Measurements from ENCODE around the gene BBX. TPM values are rescaled to one million over a fixed set of nuclear protein-coding genes. Genes with fewer than 3 reads are reported as not detected.
"Not testable (repeated sequence)": the region's sequence is repeated elsewhere in the genome, so short reads cannot be mapped to it uniquely, and the experiment has no call there.

BBX gene
- total RNA-seq, 1 donor from 2014 or later = 45.1 TPM

DNA sequence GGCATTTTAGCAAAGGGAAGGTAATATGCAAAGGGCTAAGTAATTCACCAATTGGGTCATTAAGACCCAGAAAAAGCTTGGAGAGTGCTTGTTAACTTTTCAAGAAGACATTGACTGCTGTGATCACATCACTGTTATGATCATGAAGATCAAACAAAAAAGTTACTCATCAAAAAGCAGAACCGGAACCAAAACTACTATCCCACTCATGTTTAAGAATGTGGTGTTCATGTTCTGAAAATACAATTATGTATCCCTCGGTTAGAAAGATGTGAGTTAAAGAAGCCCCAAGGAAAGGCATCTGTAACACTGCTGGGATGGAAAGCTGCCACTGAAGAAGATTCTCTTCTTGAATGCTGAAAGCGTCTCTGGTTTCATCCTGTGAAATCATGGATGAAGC, 32.6 kb downstream of the BBX start:
- no peak overlapping the region for H3K4me3 Mint-ChIP-seq
- no peak overlapping the region for H3K27ac Mint-ChIP-seq
- peaks cover 2% of the 10 kb centered on the region for H3K36me3 Mint-ChIP-seq (ENCODE audit: low read depth)
- H3K4me1 Mint-ChIP-seq (ENCODE audit: low read depth) = peaks cover 5% of the 10 kb centered on the region
- H3K27me3 Mint-ChIP-seq (ENCODE audit: insufficient read depth) = no peaks in the 10 kb centered on the region
- no peak for DNase-seq (ENCODE audit: low spot score)
- no peaks in the 10 kb centered on the region for H3K9me3 Mint-ChIP-seq
- intact Hi-C loops (cut with micrococcal nuclease) = no loop called here

DNA sequence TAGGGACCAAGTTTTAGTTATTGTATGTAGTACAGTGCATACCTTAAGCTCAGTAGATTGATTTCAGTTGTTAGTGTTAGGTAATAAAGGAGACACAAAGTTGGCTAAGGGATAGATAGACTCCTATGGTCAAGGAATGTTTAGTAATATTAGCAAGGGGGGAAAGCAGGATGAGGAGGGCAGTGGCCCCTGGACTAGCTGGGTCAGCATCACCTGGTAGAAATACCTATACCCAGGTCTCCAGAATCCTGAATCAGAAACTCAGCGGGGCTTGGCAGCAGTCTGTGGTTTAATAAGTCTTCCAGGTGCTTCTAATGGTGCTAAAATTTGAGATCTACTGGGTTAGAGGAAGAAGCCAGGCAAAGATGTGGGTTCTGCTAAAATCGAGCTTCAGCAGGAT, 35.0 kb downstream of the BBX start:
- Mint-ChIP-seq H3K4me3 (no peak overlapping the region), H3K36me3 (ENCODE audit: low read depth) (peaks cover 2% of the 10 kb centered on the region), H3K9me3 (no peaks in the 10 kb centered on the region), H3K4me1 (ENCODE audit: low read depth) (peaks cover 8% of the 10 kb centered on the region), H3K27ac (no peak overlapping the region), H3K27me3 (ENCODE audit: insufficient read depth) (no peaks in the 10 kb centered on the region)
- no peak for DNase-seq (ENCODE audit: low spot score)
- intact Hi-C loops (cut with micrococcal nuclease) = no loop called here

DNA sequence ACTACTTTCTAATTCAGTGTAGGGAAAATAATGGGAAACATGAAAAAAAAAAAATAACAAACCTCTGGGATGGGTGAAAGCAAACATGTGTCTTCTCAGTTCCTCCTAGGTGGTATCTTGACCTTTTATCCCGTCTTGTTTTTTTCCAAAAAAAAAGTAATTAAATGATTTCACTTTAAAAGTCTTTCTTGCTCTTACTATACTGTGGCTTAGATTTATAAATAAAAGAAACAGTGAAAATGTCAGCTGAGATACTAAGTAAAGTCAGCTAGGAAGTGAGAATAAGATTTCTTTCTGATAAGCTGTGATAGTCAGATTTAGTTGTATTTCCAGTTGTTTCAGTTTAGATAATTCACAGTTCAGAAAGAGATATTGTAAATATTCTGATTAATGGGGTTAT, 37.4 kb downstream of the BBX start:
- H3K27ac Mint-ChIP-seq = no peak overlapping the region
- peaks cover 8% of the 10 kb centered on the region for H3K4me1 Mint-ChIP-seq (ENCODE audit: low read depth)

DNA sequence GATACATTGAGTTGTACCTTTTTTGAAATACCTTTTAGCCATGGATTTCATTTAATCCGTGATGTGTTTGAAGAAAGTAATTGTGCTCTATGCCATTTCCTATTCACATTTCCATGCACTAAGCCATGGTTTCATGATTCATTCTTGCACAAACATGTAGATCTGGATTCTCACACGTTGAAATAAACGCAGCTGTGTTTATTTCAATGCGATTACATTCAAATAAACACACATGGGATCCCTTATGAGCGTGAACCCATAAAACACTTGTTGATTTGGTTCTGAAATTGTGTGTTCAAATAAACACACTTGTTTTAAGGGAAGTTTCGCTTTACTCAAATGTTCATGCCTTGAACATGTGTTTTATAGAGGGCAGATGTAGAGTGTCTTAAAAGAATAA, 39.2 kb downstream of the BBX start:
- Mint-ChIP-seq H3K36me3 (ENCODE audit: low read depth) (peaks cover 2% of the 10 kb centered on the region), H3K27ac (no peak overlapping the region), H3K4me3 (no peak overlapping the region), H3K4me1 (ENCODE audit: low read depth) (peaks cover 8% of the 10 kb centered on the region), H3K9me3 (no peaks in the 10 kb centered on the region), H3K27me3 (ENCODE audit: insufficient read depth) (no peaks in the 10 kb centered on the region)
- no peak for DNase-seq (ENCODE audit: low spot score)
- intact Hi-C loops (cut with micrococcal nuclease) = no loop called here

More for the DNA sequence above, 37.4 kb downstream of the BBX start:
- Mint-ChIP-seq H3K4me3 (no peak overlapping the region), H3K9me3 (no peaks in the 10 kb centered on the region), H3K36me3 (ENCODE audit: low read depth) (peaks cover 2% of the 10 kb centered on the region), H3K27me3 (ENCODE audit: insufficient read depth) (no peaks in the 10 kb centered on the region)
- intact Hi-C loops (cut with micrococcal nuclease) = no loop called here
- DNase-seq (ENCODE audit: low spot score) = no peak

DNA sequence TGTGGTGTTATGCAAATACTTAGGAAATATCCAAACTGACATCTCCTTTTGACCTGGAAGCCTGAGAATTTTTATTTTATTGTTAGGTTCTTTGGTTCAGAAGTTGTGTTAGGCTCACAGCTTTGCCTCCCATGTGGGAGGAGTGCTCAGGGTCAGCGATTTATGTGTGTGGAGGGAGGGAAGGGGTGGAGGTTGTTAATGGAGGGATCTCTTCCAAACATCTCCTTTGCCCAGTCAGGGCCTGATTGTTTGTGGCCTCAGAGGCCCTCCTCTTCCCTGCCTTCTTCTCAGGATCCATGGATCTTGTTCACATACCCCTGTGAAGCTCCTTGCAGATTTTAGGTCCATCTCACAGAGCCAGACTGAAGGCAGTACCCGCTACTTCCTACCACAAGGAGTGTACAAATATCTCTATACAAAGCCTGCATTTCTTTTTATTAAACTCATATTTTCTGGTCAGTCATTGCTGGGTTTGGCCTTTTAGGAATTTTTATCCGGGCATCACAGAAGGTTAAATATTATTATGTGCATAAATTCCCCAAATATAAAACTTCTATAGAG, 40.3 kb downstream of the BBX start:
- peaks cover 2% of the 10 kb centered on the region for H3K36me3 Mint-ChIP-seq (ENCODE audit: low read depth)
- no peak overlapping the region for H3K4me3 Mint-ChIP-seq
- H3K27me3 Mint-ChIP-seq (ENCODE audit: insufficient read depth) = peaks cover 2% of the 10 kb centered on the region
- H3K9me3 Mint-ChIP-seq = no peaks in the 10 kb centered on the region
- peaks cover 8% of the 10 kb centered on the region for H3K4me1 Mint-ChIP-seq (ENCODE audit: low read depth)
- DNase-seq (ENCODE audit: low spot score) = no peak
- H3K27ac Mint-ChIP-seq = no peak overlapping the region
- intact Hi-C loops (cut with micrococcal nuclease) = no loop called here

DNA sequence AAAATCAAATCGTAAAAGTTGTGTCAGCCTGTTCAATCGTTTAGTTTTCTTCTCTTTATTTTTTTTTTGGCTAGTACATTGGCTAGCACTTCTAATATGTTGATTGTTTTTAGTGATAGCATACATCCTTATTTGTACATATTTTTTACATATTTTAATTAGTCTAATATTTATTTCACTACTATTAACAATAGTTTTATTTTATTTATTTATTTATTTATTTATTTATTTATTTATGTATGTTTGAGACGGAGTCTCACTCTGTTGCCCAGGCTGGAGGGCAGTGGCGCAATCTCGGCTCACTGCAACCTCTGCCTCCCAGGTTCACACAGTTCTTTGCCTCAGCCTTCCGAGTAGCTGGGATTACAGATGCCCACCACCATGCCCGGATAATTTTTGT, 42.5 kb downstream of the BBX start:
- DNase-seq (ENCODE audit: low spot score); H3K27me3 Mint-ChIP-seq (ENCODE audit: insufficient read depth); intact Hi-C loops (cut with micrococcal nuclease); H3K4me1 Mint-ChIP-seq (ENCODE audit: low read depth); H3K4me3 Mint-ChIP-seq; H3K36me3 Mint-ChIP-seq (ENCODE audit: low read depth); H3K9me3 Mint-ChIP-seq; H3K27ac Mint-ChIP-seq: not testable (repeated sequence)

DNA sequence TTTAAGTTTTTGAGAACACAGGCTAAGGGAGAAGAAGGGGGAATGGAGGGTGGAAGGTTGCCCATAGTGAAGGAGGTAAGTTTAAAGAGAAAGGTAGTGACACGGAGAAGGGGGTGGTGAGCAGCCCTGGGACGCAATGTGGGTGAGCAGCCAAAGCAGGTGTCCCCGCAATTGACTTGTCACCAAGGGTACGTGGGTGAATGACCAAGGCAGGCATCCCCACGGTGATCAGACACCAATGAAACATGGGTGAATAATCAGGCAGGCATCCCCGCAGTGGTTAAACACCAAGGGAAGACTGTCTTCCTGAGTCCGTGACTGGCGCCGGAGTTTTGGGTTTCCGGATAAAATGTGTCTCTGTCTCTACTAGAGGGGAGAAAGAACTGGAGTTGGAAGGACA, 48.3 kb downstream of the BBX start:
- intact Hi-C loops (cut with micrococcal nuclease) = loop anchor here (5.0 kb wide), 1 partner anchor 106 kb away; no protein-coding TSS in a partner anchor
- not testable (repeated sequence) for H3K27me3 Mint-ChIP-seq (ENCODE audit: insufficient read depth); H3K36me3 Mint-ChIP-seq (ENCODE audit: low read depth); H3K4me3 Mint-ChIP-seq; H3K27ac Mint-ChIP-seq; DNase-seq (ENCODE audit: low spot score); H3K4me1 Mint-ChIP-seq (ENCODE audit: low read depth); H3K9me3 Mint-ChIP-seq

DNA sequence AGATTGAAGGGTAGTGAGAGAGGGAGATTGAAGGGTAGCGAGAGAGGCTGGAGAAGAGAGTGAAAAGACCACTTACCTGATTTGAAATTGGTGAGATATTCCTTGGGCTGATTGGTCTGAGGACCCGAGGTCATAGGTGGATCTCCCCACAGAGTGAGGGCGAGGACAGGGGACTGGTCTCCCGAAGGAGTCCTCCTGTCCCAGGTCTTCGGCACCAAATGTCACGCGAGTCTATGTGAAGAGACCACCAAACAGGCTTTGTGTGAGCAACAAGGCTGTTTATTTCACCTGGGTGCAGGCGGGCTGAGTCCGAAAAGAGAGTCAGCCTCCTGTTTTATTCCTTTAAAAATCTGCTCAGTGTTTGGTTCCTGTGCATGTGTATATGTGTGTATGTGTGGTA, 48.7 kb downstream of the BBX start:
- not testable (repeated sequence) for H3K9me3 Mint-ChIP-seq; H3K27me3 Mint-ChIP-seq (ENCODE audit: insufficient read depth); H3K36me3 Mint-ChIP-seq (ENCODE audit: low read depth); H3K4me1 Mint-ChIP-seq (ENCODE audit: low read depth); H3K4me3 Mint-ChIP-seq; H3K27ac Mint-ChIP-seq; DNase-seq (ENCODE audit: low spot score)
- intact Hi-C loops (cut with micrococcal nuclease) = loop anchor here (5.0 kb wide), 1 partner anchor 106 kb away; no protein-coding TSS in a partner anchor

DNA sequence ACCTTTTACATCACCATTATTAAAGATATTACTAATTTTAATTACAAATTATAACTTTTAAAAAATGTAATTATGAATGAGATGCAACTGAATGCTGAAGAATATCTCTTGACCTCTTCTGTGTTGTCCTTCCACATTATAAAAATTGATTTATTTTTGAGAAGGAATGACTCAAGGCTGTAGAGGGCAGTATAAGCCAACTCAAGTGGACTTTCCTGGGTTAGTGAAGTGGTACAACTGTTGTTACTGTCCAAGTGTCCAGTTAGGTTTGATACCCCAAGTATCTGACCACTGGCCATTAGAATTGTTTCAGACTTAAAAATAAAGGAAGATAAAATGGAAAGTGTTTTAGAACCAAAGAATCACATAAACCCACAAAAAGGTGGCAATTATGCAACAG, 51.9 kb downstream of the BBX start:
- Mint-ChIP-seq H3K27ac (no peak overlapping the region), H3K36me3 (ENCODE audit: low read depth) (no peaks in the 10 kb centered on the region), H3K4me1 (ENCODE audit: low read depth) (peaks cover 23% of the 10 kb centered on the region), H3K9me3 (no peaks in the 10 kb centered on the region), H3K27me3 (ENCODE audit: insufficient read depth) (no peaks in the 10 kb centered on the region), H3K4me3 (no peak overlapping the region)
- intact Hi-C loops (cut with micrococcal nuclease) = loop anchor here (1.0 to 5.0 kb wide), 4 partner anchors 86 to 352 kb away; no protein-coding TSS in a partner anchor
- DNase-seq (ENCODE audit: low spot score) = no peak

DNA sequence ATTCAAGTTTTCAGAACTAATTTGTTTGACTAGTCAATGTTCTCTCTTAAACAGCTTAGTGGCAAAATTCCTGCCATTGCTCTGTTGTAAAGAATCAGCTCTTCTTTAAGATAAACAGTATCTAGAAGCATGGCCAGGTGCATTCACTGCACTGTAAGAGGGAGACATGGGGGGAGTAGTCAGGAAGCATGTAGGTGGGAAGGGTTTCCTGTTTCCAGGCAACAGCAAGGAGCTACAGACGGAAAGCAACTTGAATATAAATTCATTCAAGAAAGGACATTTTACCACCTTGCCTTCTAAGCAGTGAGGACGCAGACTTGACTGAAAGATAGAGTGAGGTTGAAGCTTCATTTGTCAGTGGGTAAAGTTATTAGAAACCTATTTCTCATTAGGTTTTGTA, 55.3 kb downstream of the BBX start:
- Mint-ChIP-seq H3K9me3 (no peaks in the 10 kb centered on the region), H3K27me3 (ENCODE audit: insufficient read depth) (no peaks in the 10 kb centered on the region), H3K4me1 (ENCODE audit: low read depth) (peaks cover 23% of the 10 kb centered on the region), H3K27ac (no peak overlapping the region), H3K36me3 (ENCODE audit: low read depth) (no peaks in the 10 kb centered on the region), H3K4me3 (no peak overlapping the region)
- intact Hi-C loops (cut with micrococcal nuclease) = no loop called here
- DNase-seq (ENCODE audit: low spot score) = no peak

DNA sequence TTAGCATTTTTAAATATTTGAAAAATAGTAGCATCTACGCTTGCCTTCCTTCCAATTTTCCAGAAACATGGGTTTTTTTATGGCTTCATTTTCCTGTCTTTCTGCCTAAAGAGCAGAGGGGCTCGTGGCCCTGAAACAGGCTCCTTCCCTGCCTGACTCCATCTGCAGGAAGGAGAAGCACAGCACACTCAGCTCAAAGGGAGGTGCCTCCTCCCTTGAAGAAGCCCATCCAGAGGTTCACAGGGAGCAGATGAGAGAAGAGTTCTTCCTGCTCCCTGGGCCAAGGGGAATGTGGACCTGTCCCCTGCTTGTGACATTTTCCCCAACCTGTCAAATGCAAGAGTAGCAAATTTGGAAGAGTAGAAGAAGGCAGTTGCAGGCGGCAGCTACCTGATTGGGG, 55.8 kb downstream of the BBX start:
- intact Hi-C loops (cut with micrococcal nuclease) = no loop called here
- Mint-ChIP-seq H3K27me3 (ENCODE audit: insufficient read depth) (no peaks in the 10 kb centered on the region), H3K36me3 (ENCODE audit: low read depth) (no peaks in the 10 kb centered on the region), H3K4me3 (no peak overlapping the region), H3K4me1 (ENCODE audit: low read depth) (peaks cover 23% of the 10 kb centered on the region), H3K9me3 (no peaks in the 10 kb centered on the region), H3K27ac (no peak overlapping the region)
- DNase-seq (ENCODE audit: low spot score) = no peak

DNA sequence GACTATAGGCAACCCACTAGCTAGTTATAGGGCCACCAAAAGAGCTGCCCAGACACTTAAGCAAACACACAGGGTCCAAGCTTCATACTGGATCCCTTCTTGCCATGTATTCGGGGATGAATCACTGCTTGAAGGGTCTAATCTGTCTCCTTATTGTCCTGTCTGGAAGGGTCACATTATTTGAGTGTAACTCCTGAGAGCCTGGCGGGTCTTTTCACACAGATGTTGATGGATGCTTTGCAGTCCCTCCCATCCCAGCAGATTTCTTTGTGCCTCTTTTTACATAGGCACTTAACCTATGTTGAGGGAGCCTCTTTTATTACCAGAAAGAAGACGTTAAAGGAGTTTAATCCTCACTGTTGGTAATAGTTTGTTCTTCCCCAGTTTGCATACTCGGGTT, 56.6 kb downstream of the BBX start:
- no peak for DNase-seq (ENCODE audit: low spot score)
- H3K27me3 Mint-ChIP-seq (ENCODE audit: insufficient read depth) = no peaks in the 10 kb centered on the region
- H3K4me1 Mint-ChIP-seq (ENCODE audit: low read depth) = peaks cover 23% of the 10 kb centered on the region
- no peak overlapping the region for H3K4me3 Mint-ChIP-seq
- no peaks in the 10 kb centered on the region for H3K9me3 Mint-ChIP-seq
- intact Hi-C loops (cut with micrococcal nuclease) = no loop called here
- H3K27ac Mint-ChIP-seq = no peak overlapping the region
- H3K36me3 Mint-ChIP-seq (ENCODE audit: low read depth) = no peaks in the 10 kb centered on the region

DNA sequence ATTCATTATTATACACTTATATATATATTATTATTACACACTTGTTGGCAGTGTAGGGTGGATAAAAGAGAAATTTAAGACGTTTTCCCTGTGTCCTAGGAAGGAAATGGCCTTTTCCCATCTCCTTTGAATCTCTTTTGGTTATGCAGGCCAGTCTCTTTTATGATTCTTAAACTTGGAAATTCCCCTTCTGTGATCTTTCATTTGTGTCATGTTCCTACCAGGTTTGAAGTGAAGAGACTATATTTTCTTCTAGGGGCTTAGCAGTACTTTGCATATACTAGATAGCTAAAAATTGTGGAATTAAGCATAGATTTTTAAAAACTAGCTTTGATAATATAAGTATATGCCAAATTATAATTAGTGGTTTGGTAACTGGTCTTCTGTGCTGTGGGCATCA, 58.5 kb downstream of the BBX start:
- Mint-ChIP-seq H3K4me3 (no peak overlapping the region), H3K9me3 (no peaks in the 10 kb centered on the region), H3K27me3 (ENCODE audit: insufficient read depth) (no peaks in the 10 kb centered on the region), H3K4me1 (ENCODE audit: low read depth) (peaks cover 23% of the 10 kb centered on the region), H3K36me3 (ENCODE audit: low read depth) (no peaks in the 10 kb centered on the region), H3K27ac (no peak overlapping the region)
- intact Hi-C loops (cut with micrococcal nuclease) = no loop called here
- DNase-seq (ENCODE audit: low spot score) = no peak

DNA sequence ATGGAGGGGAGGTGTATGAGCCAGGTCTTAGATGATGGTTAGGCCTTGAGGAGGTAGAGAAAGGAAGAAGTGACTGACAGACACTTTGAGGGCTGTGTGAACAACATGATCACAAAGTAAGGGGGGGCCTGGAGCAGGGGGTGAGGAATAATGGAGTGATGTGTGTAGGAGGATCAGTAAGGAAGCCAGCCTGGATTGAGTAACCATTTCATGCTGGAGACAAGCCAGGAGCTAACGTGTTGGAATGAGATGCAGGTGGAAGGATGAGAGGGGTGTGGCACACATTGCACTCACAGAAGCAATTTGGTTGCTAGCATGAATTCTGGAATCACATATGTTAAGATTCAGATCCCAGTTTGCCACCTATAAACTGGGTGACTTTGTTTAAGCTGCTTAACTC, 65.5 kb downstream of the BBX start:
- H3K36me3 Mint-ChIP-seq (ENCODE audit: low read depth) = peaks cover 3% of the 10 kb centered on the region
- no peaks in the 10 kb centered on the region for H3K9me3 Mint-ChIP-seq
- DNase-seq (ENCODE audit: low spot score) = no peak
- intact Hi-C loops (cut with micrococcal nuclease) = no loop called here
- no peak overlapping the region for H3K4me3 Mint-ChIP-seq
- peaks cover 8% of the 10 kb centered on the region for H3K4me1 Mint-ChIP-seq (ENCODE audit: low read depth)
- no peak overlapping the region for H3K27ac Mint-ChIP-seq
- H3K27me3 Mint-ChIP-seq (ENCODE audit: insufficient read depth) = no peaks in the 10 kb centered on the region
